Left lobe of liver (tissue), 2 donors: ENCODE data around the gene LRRC1. TPM values are rescaled to one million over a fixed set of nuclear protein-coding genes. Genes with fewer than 3 reads are reported as not detected.
"Not testable (repeated sequence)": the region's sequence is repeated elsewhere in the genome, so short reads cannot be mapped to it uniquely, and the experiment has no call there.

Experiments used
- ATAC-seq: fragments of 200-7000 bp; cut with Tn5 transposase; one replicate; pipeline ENCODE4 v1.9.1; 2020; ENCODE audit warnings: mild to moderate bottlenecking, moderate library complexity
- DNase-seq: peaks from one replicate; pipeline ENCODE4 v3.0.0-alpha.2; 2020; ENCODE audit warnings: low spot score
- total RNA-seq: library from RNA; stranded (reverse); gene quantifications from one replicate; pipeline ENCODE4 v1.2.1, GENCODE V29; 2021
- donor health status: DM: no; HTN: no; CAD: no; lungs with moderate emphysema.
- donor health status: DM: no; HTN: yes; CAD: no.

Gene LRRC1
- total RNA-seq, 1 donor from 2014 or later = 1.0 TPM

DNA sequence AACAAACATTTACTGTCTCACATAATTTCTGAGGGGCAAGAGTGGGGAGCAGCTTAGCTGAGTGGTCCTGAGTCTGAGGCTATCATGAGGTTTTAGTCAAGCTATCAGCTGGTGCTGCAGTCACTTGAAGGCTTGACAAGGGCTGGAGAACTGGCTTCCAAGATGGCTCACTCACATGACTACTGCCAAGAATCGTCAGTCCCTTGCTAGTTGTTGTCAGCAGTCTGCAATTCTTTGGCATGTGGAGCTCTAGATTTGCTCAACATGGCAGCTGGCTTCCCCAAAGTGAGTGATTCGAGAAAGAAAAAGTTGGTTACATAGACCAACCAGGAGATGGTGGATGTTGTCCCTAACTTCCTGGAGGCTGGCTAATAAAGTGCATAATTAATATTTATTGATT, 2.8 kb upstream of the LRRC1 start:
- DNase-seq (no peak), ATAC-seq (no peak)

- DNase-seq = no peak
- ATAC-seq = no peak
These were observed 1.9 kb upstream of the LRRC1 start for GRCh38 chr6:53792973-53793317.

DNA sequence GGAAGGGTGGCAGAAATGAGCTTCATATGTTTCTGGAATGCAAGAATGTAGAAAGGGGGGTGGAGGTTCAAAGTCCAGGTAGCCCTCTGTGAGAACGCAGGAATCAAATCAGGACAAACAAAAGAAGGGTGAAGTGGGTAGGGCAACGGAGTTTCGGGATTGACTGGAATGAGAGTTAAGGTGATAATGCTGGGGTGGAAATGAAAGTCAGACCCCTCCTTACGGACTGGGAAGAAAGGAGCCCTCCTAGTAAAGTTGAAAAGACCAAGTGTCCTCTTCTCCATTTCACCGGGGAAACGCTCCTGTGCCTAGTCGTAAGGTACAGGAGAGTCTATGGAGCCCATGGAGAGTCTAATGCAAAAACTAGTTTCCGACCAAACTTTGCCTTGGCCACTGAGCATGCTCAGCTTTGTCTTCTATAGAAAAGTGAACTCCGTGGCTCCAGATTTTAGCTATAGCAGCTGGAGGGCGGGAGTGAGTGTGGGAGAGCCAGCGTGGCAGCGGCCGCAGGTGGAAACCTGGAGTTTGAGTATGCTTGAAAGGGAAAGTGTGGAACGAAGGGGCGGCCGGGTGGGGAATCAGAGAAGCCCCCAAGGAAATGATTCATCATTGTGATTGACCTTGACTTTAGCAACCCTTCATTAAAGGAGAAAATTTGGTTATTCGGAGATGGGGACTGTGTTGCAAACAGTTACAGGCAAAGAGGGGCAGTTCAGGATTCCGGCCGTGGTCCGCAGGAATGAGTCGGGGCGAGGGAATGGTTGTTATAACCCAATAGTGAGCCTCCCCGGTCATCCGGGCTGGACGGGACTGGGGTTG, 1.3 kb upstream of the LRRC1 start:
- no peak for ATAC-seq
- no peak for DNase-seq

DNA sequence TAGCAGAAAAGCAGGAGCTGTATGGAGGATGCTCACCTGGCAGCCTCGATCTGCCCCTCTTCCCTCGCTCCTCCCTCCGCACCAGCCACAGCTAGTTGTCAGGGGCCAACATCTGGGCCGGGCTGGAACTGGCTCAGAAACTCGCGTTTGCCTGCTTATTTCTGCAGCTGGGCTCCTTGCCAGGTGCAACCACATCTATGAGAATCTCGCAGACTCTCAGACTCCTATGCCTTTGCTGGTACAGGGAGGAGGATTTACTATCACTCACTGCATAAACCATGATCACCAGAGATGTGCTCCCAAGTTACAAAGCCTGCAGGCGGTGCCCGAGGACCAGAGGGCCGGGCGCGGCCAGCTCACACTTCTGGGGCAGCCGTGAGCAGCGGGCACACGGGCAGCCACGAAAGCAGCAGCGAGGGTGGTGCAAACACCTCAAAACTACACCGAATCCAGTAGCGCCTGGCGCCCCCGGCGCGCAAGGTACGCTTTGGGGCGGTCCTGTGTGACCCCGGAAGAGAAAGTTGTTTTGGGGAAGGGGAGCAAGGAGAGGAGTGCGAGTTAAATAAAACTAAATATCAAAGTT, 577 bp upstream of the LRRC1 start:
- peak; percentile 49 for DNase-seq
- peak; percentile 69 for ATAC-seq

DNA sequence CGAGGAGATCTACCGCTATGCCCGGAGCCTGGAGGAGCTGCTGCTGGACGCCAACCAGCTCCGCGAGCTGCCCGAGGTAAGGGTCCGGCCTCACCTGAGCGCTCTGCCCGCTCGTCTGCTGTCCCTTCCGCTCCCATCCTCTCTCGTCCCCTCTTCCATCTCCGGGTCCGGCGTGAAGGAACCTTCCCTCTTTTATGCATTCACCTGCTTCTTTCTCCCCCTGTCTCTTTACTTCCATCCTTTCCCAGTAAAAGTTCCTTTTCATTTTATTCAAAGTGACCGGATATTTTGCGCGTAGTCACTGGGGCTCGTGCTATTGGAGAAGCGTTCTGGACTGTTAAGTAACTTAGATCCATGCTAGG, 516 bp downstream of the LRRC1 start:
- ATAC-seq (peak; percentile 47), DNase-seq (no peak)

DNA sequence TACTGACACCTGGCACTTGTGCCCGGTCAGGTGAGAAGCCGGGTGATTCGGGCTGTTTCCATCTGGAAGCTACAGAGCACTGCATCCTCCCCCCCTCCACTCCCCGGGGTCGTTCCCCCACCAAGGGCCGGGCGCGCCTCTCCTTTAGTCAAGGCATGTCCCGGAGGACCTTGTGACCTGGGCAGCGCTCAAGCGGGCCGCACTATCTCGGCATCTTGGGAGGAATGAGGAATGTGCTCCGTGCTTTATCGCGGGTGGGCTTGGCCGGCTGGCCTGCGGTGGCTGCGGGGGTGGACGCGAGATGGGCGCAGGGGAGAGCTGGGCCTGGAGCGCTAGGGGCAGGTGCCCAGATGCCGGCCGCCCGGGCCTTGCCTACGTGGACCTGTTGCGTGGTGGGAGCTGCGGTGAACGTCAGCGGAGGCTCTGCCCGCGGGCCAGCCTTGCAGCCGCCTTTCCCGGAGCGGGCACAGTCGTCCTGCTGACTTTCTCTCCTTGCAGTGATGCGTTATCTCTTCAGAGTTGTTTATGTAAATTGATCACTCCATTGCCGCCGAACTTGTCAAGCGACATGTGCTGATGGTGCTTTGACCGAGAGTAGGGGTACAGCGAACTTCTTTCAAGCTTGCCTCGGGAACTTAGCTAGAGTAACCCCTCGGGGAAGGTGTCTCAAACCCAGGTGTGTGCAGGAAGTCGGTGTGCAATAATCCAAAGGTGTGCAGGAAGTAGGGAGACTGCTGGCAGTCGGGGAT, 1.1 kb downstream of the LRRC1 start:
- ATAC-seq = no peak

GRCh38 chr6:53796451-53796780, 1.6 kb downstream of the LRRC1 start:
- no peak for ATAC-seq
- DNase-seq = no peak

More for the DNA sequence above, 1.1 kb downstream of the LRRC1 start:
- DNase-seq = no peak

DNA sequence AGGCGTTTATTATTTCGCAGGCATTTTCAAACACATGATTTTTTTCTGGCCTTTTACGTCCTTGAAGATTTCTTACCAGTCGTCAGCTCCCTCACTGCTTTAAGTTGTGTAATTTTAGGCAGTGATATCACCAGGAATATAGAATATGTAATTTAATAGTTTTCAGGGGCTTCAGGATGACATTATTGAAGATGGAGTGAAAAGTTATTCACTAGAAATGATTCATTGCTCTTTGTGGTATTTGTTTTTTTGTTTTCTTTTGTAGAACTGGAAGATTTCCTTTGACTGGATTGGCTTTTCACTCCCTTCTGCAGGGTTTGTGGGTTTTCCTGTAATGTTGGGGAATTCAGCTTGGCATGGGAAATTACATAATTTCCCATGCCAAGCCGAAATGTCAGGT, 2.0 kb downstream of the LRRC1 start:
- DNase-seq (no peak), ATAC-seq (no peak)

GRCh38 chr6:53797304-53797703, 2.5 kb downstream of the LRRC1 start:
- ATAC-seq = no peak
- no peak for DNase-seq

DNA sequence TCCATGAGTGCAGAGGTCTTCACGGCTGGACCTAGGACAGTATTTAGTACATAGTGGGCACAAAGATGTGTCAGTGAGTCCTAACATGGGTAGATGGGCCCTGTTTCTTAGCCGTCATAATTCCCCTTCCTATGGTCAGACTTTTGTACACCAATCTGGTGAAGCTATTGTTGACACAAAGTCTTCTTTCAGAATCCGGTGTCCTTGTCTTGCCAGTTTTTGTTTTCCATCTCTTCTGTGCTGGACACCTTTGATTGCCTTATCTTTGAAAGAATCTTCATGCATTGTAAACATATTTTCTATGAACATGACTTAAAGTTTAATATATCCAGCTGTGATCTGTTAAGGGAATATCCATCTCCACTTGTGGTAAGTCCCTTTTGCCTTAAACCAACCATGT, 4.5 kb downstream of the LRRC1 start:
- no peak for ATAC-seq
- no peak for DNase-seq

- DNase-seq (no peak), ATAC-seq (no peak)
These were observed 6.2 kb downstream of the LRRC1 start for GRCh38 chr6:53801022-53801421.

DNA sequence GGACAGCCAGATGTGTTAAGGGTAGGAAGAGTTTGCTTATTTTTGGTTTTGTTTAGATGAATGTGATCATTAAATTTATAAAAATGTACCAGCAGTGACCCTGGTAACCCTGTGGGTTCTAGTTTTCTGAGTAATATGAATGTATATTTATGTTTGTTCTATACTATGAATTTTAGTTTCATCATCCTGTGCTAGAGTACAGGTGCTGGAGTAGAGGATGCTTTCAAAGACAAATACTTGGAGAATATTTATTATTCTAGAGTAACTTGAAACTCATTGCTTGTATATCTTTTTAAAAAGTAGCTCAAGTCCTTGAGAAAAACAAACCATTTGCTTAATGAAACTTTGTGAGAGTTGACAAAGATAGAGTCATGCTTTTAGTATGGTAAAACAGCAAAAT, 7.8 kb downstream of the LRRC1 start:
- DNase-seq (no peak), ATAC-seq (no peak)

- no peak for DNase-seq
- ATAC-seq = no peak
These were observed 8.5 kb downstream of the LRRC1 start for GRCh38 chr6:53803081-53803860.

GRCh38 chr6:53805016-53805415, 10.2 kb downstream of the LRRC1 start:
- no peak for ATAC-seq
- no peak for DNase-seq

DNA sequence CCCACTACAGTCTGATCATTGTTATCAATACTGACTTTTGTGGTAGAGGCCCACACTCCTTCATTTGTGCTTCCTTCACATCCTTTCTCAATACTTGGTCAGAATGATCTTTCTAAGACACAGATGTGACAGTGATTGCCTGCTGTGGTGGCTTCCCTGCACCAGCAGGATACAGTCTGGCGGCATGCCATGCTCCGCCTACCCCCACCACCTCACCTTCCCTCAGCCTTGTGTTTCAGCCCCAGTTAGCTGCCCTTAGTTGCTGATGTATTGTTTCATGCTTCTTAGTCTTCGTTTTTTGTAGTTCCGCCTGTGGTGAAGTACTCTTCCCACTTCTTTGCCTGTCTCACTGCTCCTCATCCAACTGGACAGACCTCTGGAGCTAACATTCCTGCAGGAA, 10.9 kb downstream of the LRRC1 start:
- ATAC-seq (no peak), DNase-seq (no peak)

DNA sequence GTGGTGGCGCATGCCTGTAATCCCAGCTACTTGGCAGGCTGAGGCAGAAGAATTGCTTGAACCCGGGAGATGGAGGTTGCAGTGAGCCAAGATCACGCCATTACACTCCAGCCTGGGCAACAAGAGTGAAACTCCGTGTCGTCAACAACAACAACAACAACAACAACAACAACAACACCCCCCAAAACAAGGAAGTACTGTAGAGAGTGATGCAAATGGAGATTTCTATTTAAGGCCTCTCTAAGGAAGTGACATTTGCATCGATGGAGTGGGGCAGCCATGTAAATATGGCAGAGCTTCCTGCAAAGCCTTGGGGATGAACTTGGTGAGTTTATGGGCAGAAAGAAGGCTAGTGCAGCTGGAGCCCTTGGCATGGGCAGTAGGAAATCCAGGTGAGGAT, 12.8 kb downstream of the LRRC1 start:
- not testable (repeated sequence) for DNase-seq, ATAC-seq

DNA sequence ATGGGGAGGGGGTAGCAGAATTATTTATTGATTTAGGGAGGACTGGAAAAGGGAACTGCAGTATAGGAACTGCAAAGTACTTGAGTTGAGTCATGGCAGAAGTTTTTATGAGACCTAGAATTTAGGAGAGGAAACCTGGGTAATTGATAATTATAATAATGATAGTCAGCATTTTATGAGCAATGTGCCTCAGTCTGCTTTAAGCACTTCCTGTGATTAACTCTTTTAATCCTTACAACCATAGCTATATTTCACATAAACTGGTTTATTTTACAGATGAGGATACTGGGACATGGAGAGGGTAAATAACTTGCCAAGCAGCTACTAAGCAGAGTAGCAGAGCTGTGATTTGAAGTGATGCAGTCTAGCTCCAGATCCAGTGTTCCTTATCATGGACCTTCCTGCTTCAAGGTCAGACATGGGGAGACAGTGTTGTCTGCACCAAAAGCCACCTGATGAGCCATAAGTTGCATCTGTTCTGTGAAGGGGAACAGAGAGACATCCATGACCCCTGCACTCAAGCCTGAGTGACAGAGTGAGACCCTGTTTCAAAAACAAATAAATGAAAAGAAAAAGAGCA, 13.6 kb downstream of the LRRC1 start:
- DNase-seq = no peak
- ATAC-seq = no peak

DNA sequence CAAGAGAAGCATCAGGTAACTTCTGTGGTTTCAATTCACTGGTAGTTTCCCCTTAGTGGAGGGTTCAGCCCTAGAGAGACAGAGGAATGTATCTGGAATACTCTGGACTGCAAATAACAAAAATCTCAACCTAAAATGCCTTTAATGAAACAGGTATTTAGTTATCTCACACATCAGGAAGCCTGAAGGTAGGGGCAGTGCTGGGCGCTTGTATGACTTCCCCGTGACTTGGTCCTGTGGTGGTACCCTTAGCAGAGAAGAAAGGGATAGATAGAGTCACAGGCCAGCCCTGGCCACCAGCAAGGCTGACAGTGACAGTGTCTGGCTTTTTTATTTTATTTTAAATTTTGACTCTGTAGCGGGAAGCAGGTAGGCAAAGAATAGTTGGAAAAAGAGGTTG, 14.9 kb downstream of the LRRC1 start:
- ATAC-seq (no peak), DNase-seq (no peak)

- ATAC-seq (peak; percentile 61), DNase-seq (no peak)
These were observed 16.3 kb downstream of the LRRC1 start for GRCh38 chr6:53811082-53811481.

GRCh38 chr6:53811746-53812145, 16.9 kb downstream of the LRRC1 start:
- ATAC-seq (no peak), DNase-seq (no peak)

DNA sequence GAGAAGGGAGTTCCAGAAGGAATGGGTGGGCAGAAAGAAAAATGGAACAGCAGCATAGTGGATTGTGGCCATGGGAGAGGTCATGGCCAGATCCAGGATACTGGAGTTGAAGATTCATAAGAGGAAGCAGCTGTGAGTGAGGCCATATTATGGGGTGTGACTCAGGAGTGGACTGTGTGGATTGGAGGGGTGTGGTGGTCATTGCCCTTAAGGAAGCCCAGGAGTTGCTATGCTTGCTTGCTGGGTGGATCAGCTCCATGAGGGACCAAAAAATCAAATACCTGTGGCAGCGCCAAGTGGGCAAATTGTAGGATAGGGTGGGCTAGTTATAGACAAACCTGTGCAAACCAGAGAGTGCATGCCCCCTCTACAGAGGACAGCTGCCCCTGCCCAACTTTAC, 18.3 kb downstream of the LRRC1 start:
- DNase-seq = no peak
- no peak for ATAC-seq
